Karpas-422 (cell line): ENCODE results near the gene LRP10. TPM values are rescaled to one million over a fixed set of nuclear protein-coding genes. Genes with fewer than 3 reads are reported as not detected.
"Not testable (repeated sequence)": the region's sequence is repeated elsewhere in the genome, so short reads cannot be mapped to it uniquely, and the experiment has no call there.

Source experiments
- DNase-seq: peaks from one replicate; pipeline ENCODE4 v3.0.0-alpha.2; 2015
- H2AFZ ChIP-seq: fragments of 200-600 bp; sonication (generic); 2 replicates; pipeline ENCODE4 v1.6.1; 2014; ENCODE audit warnings: antibody characterized with exemption, low read length, mixed read lengths
- H3K27ac ChIP-seq: fragments of 200-600 bp; sonication (generic); 2 replicates; pipeline ENCODE4 v1.5.1; 2014; ENCODE audit warnings: mild to moderate bottlenecking, low read length, moderate library complexity
- H3K27me3 ChIP-seq: fragments of 200-600 bp; sonication (generic); 2 replicates; pipeline ENCODE4 v1.6.1; 2014; ENCODE audit warnings: low read length, mixed read lengths
- H3K36me3 ChIP-seq: fragments of 200-600 bp; sonication (generic); 2 replicates; pipeline ENCODE4 v1.6.1; 2014; ENCODE audit warnings: low read length, mixed read lengths; ENCODE audit not compliant: insufficient read depth
- H3K4me1 ChIP-seq: fragments of 200-600 bp; sonication (generic); 2 replicates; pipeline ENCODE4 v1.6.1; 2014; ENCODE audit warnings: mild to moderate bottlenecking, low read length, mixed read lengths
- H3K4me2 ChIP-seq: fragments of 200-600 bp; sonication (generic); 2 replicates; pipeline ENCODE4 v1.6.1; 2014; ENCODE audit warnings: low read length, low read depth, mild to moderate bottlenecking; ENCODE audit not compliant: poor library complexity, severe bottlenecking
- H3K4me3 ChIP-seq: fragments of 200-600 bp; sonication (generic); 2 replicates; pipeline ENCODE4 v1.5.1; 2014; ENCODE audit warnings: mild to moderate bottlenecking, antibody characterized with exemption, low read length, mixed read lengths
- H3K79me2 ChIP-seq: fragments of 200-600 bp; sonication (generic); 2 replicates; pipeline ENCODE4 v1.6.1; 2014; ENCODE audit warnings: mild to moderate bottlenecking, low read length, mixed read lengths
- H3K9ac ChIP-seq: fragments of 200-600 bp; sonication (generic); 2 replicates; pipeline ENCODE4 v1.6.0; 2014; ENCODE audit warnings: low read length
- H3K9me2 ChIP-seq: fragments of 200-600 bp; sonication (generic), shearing (Covaris generic); replicated peaks from 2 replicates; pipeline ENCODE4 v1.6.0; 2014; ENCODE audit warnings: mild to moderate bottlenecking, low read length, moderate library complexity; ENCODE audit not compliant: insufficient read depth
- H3K9me3 ChIP-seq: fragments of 300-700, 200-600 bp; sonication (generic); 2 replicates; pipeline ENCODE4 v1.6.1; 2014; ENCODE audit warnings: low read length, mixed read lengths
- H4K20me1 ChIP-seq: fragments of 200-600 bp; sonication (generic); 2 replicates; pipeline ENCODE4 v1.6.1; 2014; ENCODE audit warnings: mild to moderate bottlenecking, antibody characterized with exemption, low read length, low read depth; ENCODE audit not compliant: insufficient read depth
- total RNA-seq: library from RNA; depleted of rRNA; stranded (reverse); fragments of >200 nt; shearing (Covaris generic); gene quantifications from 2 replicates; pipeline ENCODE4 v1.2.3, GENCODE V29; 2014; ENCODE audit warnings: low replicate concordance

LRP10 gene
- total RNA-seq, 1 experiment from 2014 or later, result 43.1 TPM

DNA sequence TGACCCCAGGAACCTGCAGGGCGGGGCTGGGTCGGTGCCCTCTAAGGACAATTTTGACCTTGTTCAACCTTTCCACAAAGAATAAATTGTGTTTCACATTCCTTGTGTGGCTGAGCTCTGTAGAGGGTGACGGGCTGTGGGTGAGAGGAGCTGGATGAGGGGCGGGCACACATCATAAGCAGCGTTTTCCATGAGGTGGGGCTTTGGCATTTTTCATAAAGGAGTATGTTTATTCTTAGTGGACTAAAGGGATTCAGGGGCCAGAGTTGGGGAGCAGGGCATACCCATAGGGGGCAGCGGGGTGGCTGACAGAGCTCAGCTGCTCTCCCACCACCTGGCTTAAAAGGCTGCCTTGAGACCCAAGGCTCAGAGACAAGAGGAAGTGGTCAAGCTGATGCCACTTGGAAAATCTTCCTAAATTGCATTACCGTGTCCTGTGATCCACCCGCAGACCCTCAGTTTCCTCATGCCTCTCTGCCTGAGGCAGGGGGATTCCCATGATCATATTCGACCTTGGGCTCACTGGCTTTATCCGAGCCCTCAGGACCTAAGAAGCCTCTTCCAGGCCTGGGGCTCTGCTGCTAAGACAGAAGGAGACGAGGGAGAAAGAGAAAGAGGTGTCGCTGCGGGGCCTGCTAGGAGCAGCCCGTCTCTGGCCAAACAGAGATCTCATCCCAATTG is 23.7 kb upstream of the LRP10 start:
- no peaks in the 10 kb centered on the region for H4K20me1 ChIP-seq
- no peaks in the 10 kb centered on the region for H3K27me3 ChIP-seq
- H2AFZ ChIP-seq, result no peak overlapping the region
- no peak overlapping the region for H3K4me3 ChIP-seq
- H3K79me2 ChIP-seq, result no peaks in the 10 kb centered on the region
- H3K9me3 ChIP-seq, result no peaks in the 10 kb centered on the region
- no peak for DNase-seq
- no peaks in the 10 kb centered on the region for H3K36me3 ChIP-seq
- H3K9me2 ChIP-seq, result no peaks in the 10 kb centered on the region
- no peak overlapping the region for H3K4me2 ChIP-seq
- no peak overlapping the region for H3K27ac ChIP-seq
- no peak overlapping the region for H3K9ac ChIP-seq
- no peaks in the 10 kb centered on the region for H3K4me1 ChIP-seq

DNA sequence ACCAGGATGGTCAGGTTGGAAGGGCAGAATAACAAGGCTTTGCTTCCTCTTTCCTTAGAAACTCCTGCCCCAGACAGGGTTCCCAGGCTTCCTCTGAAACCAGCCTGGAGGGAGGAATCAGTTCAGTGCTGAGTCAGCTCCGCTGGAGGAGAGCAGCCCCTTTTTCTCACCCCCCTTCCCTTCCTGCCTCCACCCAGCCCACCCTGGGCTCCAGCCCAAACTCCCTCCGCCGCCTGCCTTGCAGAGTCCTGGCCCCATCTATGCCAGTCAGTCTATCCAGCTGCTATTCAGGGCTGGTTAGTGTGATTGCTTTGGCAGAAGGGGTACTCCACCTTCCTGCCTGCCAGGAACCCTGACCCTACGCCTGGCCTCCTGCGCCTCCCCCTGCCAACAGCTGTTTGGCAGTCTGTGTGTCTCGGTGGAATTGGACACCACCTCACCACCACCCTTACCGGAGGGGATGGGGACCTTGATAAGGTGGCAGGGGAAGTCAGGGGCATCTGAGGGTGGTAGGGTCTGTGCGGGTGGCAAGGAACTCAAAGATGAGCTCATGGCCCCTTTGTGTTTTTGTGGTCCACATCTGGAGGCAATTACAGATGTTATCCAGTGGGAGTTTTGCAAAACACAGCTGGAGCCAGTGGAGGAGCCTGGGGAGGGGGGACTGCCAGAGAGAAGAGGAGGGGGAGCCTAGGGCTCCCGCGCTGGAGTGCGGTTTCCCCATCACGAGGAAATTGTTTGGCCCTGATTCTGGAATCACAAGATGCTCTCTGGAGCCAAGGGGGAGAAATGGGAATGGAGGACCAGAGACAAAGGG is 23.0 kb upstream of the LRP10 start:
- no peak overlapping the region for H3K4me2 ChIP-seq
- H3K27ac ChIP-seq, result no peak overlapping the region
- H3K9me3 ChIP-seq, result no peaks in the 10 kb centered on the region
- DNase-seq, result no peak
- H2AFZ ChIP-seq, result no peak overlapping the region
- no peak overlapping the region for H3K9ac ChIP-seq
- no peaks in the 10 kb centered on the region for H4K20me1 ChIP-seq
- no peaks in the 10 kb centered on the region for H3K79me2 ChIP-seq
- H3K4me3 ChIP-seq, result no peak overlapping the region
- H3K9me2 ChIP-seq, result no peaks in the 10 kb centered on the region
- no peaks in the 10 kb centered on the region for H3K36me3 ChIP-seq
- peaks cover 3% of the 10 kb centered on the region for H3K4me1 ChIP-seq
- H3K27me3 ChIP-seq, result no peaks in the 10 kb centered on the region

DNA sequence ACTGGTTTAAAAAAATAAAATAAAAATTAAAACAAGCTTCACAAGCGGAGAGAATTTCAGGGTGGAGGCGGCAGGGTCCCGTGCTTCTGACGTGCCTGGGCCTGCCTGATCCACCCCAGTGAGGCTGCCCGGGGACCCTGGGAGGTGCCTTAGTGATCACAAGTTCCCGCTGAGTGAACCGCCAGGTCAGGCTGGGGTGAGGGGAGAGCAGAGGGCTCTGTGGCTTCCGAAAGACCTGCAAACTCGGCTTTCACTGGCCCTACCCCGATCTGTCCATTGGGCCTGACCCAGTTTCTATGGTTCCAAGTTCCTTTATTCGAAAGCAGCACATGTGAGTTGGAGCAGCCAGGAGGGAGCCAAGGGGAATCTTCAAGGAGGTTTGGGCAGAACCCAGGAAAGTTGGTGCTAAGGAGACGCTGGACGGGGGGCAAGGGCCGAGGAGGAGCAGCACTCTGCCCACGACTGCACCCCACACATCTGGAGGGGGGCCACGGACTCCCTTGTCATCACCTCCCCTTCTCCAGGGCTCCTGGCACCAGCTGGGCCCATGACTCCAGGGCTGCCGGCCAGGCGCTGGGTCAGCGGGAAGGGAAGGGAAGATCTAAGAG is 22.2 kb upstream of the LRP10 start:
- DNase-seq, result no peak
- Histone ChIP-seq H3K9me2 (no peaks in the 10 kb centered on the region), H3K9ac (no peak overlapping the region), H3K27ac (no peak overlapping the region), H3K79me2 (no peaks in the 10 kb centered on the region), H3K9me3 (no peaks in the 10 kb centered on the region), H3K4me3 (no peak overlapping the region), H4K20me1 (no peaks in the 10 kb centered on the region), H3K4me2 (no peak overlapping the region), H3K36me3 (no peaks in the 10 kb centered on the region), H3K27me3 (no peaks in the 10 kb centered on the region), H2AFZ (no peak overlapping the region), H3K4me1 (peaks cover 3% of the 10 kb centered on the region)

GRCh38 chr14:22850944-22851764 is 20.4 kb upstream of the LRP10 start:
- H3K36me3 ChIP-seq, result no peaks in the 10 kb centered on the region
- H3K9me2 ChIP-seq, result no peaks in the 10 kb centered on the region
- H3K4me1 ChIP-seq, result peaks cover 3% of the 10 kb centered on the region
- H3K27ac ChIP-seq, result no peak overlapping the region
- H3K79me2 ChIP-seq, result no peaks in the 10 kb centered on the region
- no peak overlapping the region for H3K9ac ChIP-seq
- no peak overlapping the region for H2AFZ ChIP-seq
- no peak overlapping the region for H3K4me3 ChIP-seq
- H3K4me2 ChIP-seq, result no peak overlapping the region
- H4K20me1 ChIP-seq, result no peaks in the 10 kb centered on the region
- no peaks in the 10 kb centered on the region for H3K9me3 ChIP-seq
- H3K27me3 ChIP-seq, result no peaks in the 10 kb centered on the region
- no peak for DNase-seq

- H3K27me3 ChIP-seq, H2AFZ ChIP-seq, H3K4me1 ChIP-seq, H4K20me1 ChIP-seq, H3K79me2 ChIP-seq, DNase-seq, H3K9ac ChIP-seq, H3K4me3 ChIP-seq, H3K4me2 ChIP-seq, H3K36me3 ChIP-seq, H3K27ac ChIP-seq, H3K9me2 ChIP-seq, H3K9me3 ChIP-seq: not testable (repeated sequence)
Measured at GRCh38 chr14:22852178-22852577, 19.4 kb upstream of the LRP10 start.

GRCh38 chr14:22852599-22852939 is 19.0 kb upstream of the LRP10 start:
- no peaks in the 10 kb centered on the region for H3K9me3 ChIP-seq
- peak overlapping the region; percentile 81 for H3K4me2 ChIP-seq
- no peaks in the 10 kb centered on the region for H3K79me2 ChIP-seq
- DNase-seq, result no peak
- peak overlapping the region; percentile 89 for H2AFZ ChIP-seq
- no peak overlapping the region for H3K27ac ChIP-seq
- no peaks in the 10 kb centered on the region for H3K9me2 ChIP-seq
- H4K20me1 ChIP-seq, result no peaks in the 10 kb centered on the region
- H3K9ac ChIP-seq, result no peak overlapping the region; the same call in 1 of the 2 replicates
- H3K27me3 ChIP-seq, result no peaks in the 10 kb centered on the region
- peaks cover 3% of the 10 kb centered on the region for H3K4me1 ChIP-seq
- no peak overlapping the region for H3K4me3 ChIP-seq
- no peaks in the 10 kb centered on the region for H3K36me3 ChIP-seq

DNA sequence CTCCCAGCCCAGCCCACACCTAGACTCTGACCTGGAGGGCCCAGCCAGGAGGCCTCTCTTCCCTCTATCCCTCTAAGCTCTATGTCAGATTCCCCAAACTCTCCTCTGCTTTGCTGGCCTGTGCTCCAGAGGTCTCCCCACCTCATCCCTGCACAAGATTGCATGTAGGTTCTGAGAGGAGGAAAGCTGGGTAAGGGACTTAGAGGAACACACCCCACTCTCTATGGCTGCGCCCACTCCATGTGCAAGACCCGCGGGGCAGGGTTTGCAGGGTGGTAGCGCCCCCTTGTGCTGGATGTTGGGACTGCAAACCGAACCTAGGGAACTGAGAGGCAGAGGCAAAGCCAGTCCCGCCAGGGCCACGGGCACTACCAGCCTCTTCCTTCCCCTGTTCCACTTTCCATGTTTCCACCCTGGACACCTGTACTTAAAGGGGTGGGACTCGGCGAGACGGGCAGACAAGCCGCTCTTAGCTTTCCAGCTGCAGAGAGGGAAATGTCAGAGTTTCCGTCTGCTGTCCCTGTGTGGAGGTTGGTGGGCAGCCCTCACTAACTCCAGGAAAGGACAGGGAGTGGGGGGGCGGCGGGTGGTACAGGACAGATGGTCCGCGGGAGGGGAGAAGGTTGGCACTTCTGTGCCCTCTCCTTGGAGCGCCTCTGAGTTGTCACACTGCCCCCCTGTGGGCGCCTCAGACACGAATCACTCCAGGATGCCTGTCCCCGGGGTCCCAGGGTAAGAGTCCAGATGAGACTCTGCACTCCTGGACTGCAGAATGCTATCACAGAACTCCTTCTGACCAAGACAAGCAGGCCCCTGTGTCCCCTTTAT is 18.4 kb upstream of the LRP10 start:
- H4K20me1 ChIP-seq, result no peaks in the 10 kb centered on the region
- H3K27ac ChIP-seq, result no peak overlapping the region
- peak overlapping the region; percentile 81 for H3K4me2 ChIP-seq
- H3K9me3 ChIP-seq, result no peaks in the 10 kb centered on the region
- peak; percentile 98 for DNase-seq
- H3K9ac ChIP-seq, result peak overlapping the region; percentile 71
- H3K4me1 ChIP-seq, result peaks cover 3% of the 10 kb centered on the region
- no peaks in the 10 kb centered on the region for H3K9me2 ChIP-seq
- H3K4me3 ChIP-seq, result peak overlapping the region; percentile 65
- H3K36me3 ChIP-seq, result no peaks in the 10 kb centered on the region
- H3K27me3 ChIP-seq, result no peaks in the 10 kb centered on the region
- H3K79me2 ChIP-seq, result no peaks in the 10 kb centered on the region
- peak overlapping the region; percentile 89 for H2AFZ ChIP-seq
